Measurements from ENCODE around the gene SLC26A8.
"Not testable (repeated sequence)": the region's sequence is repeated elsewhere in the genome, so short reads cannot be mapped to it uniquely, and the experiment has no call there.

The SLC26A8 gene

DNA sequence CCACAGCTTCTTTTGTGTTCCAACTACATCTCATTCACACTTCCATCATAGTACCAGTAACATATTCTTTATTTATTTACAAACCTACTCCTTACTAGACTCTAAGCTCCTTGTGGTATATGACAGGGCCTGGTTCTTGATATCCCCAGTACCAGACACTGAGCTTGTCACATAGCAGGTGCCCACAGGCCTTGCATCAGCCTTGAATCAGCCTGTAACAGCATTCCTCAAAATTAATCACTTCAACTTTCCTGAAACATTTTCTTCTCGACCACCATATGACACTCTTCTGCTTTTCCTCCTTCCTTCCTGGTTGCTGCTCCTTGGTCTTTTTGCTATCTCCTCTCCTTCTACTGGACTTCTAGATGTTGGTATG is 78.8 kb downstream of the SLC26A8 start:
- DNase-seq (ENCODE audit: low read depth, low spot score) = peak; percentile 9

GRCh38 chr6:35943390-35943789 is 81.1 kb downstream of the SLC26A8 start:
- DNase-seq (ENCODE audit: low read depth, low spot score) = no peak

DNA sequence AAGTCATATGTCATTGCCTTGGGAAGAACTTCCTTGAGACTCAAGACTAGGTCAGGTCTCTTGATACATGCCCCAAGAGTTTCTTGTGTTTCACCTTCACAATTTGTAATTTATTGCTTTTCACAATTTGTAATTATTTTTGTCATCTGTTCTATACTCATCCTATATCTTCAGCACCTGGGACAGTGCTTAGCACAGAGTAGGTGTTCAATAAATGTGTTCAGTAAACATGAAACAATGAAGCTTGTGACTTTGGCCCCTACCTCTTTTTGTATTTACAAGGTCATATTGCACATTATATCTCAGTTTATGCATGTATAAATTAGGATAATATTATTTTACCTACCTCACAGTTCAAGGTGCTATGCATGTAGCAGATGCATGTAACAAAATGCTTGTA is 82.1 kb downstream of the SLC26A8 start:
- no peak for DNase-seq (ENCODE audit: low read depth, low spot score)

- not testable (repeated sequence) for DNase-seq (ENCODE audit: low read depth, low spot score)
Measured at GRCh38 chr6:35941170-35941569, 83.3 kb downstream of the SLC26A8 start.

GRCh38 chr6:35940014-35940413 is 84.4 kb downstream of the SLC26A8 start:
- not testable (repeated sequence) for DNase-seq (ENCODE audit: low read depth, low spot score)

DNA sequence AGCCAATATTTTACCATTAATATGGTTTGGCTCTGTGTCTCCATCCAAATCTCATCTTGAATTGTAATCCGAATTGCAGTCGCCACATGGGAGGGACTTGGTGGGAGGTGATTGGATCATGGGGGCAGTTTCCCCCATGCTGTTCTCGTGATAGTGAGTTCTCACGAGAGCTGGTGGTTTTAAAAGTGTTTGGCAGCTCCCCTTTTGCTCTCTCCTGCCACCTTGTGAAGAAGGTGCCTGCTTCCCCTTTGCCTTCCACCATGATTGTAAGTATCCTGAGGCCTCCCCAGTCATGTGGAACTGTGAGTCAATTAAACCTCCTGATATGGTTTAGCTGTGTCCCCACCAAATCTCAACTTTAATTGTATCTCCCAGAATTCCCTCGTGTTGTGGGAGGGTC is 85.2 kb downstream of the SLC26A8 start:
- DNase-seq (ENCODE audit: low read depth, low spot score) = not testable (repeated sequence)

- no peak for DNase-seq (ENCODE audit: low read depth, low spot score)
Measured at GRCh38 chr6:35936681-35937359, 87.6 kb downstream of the SLC26A8 start.

GRCh38 chr6:35935469-35935868 is 89.0 kb downstream of the SLC26A8 start:
- no peak for DNase-seq (ENCODE audit: low read depth, low spot score)

DNA sequence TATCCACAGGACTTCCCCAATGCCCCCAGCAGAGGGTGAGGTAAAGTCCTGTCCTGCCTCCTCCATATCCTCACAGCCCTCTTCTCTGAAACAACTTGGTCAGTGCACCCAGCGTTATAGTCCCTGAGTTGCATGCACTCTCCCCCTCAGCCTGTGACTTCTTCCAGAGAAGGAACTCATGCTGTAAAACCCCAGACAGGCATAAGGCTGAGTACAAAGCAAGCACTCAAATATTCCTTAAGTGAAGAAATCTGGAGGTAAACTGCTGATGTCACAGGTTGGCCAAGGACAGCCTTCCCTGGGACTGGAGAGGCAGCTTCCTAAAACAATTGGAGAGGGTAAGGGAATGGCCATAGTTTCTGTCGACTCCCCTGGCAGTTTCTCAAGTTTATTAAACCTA is 90.6 kb downstream of the SLC26A8 start:
- DNase-seq (ENCODE audit: low read depth, low spot score) = no peak

- DNase-seq (ENCODE audit: low read depth, low spot score) = not testable (repeated sequence)
Measured at GRCh38 chr6:35931873-35932272, 92.6 kb downstream of the SLC26A8 start.

GRCh38 chr6:35931120-35931561 is 93.3 kb downstream of the SLC26A8 start:
- DNase-seq (ENCODE audit: low read depth, low spot score) = no peak

- no peak for DNase-seq (ENCODE audit: low read depth, low spot score)
Measured at GRCh38 chr6:35929601-35930000, 94.8 kb downstream of the SLC26A8 start.

- DNase-seq (ENCODE audit: low read depth, low spot score) = no peak
Measured at GRCh38 chr6:35926509-35927215, 97.8 kb downstream of the SLC26A8 start.

GRCh38 chr6:35925961-35926360 is 98.5 kb downstream of the SLC26A8 start:
- no peak for DNase-seq (ENCODE audit: low read depth, low spot score)

- DNase-seq (ENCODE audit: low read depth, low spot score) = no peak
Measured at GRCh38 chr6:35924146-35924545, 100.3 kb downstream of the SLC26A8 start.

DNA sequence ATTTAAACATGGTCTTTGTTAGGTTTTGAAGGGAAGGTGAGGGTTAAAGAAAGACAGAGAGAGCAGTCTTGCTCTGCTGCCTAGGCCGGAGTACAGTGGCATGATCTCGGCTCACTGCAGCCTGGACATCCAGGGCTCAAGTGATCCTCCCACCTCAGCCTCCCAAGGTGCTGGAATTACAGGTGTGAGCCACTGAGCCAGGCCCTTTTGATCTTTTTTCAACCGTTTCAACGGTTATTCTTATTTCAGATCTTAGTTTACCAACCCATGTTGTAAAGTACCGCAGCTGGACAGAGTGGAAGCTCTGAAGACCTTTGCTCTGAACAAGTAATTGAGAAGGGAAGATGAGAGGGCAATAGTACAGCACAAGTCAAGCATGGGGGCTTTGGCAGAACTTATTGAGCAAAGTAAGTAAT is 102.3 kb downstream of the SLC26A8 start:
- DNase-seq (ENCODE audit: low read depth, low spot score) = no peak

- peak; percentile 96 for DNase-seq (ENCODE audit: low read depth, low spot score)
Measured at GRCh38 chr6:35920793-35921732, 103.4 kb downstream of the SLC26A8 start, which contains the start of gene SRPK1. Gene SRPK1, minus strand, starts transcription at chr6:35921098. Its CDS starts 42 bp downstream, at chr6:35921056.

DNA sequence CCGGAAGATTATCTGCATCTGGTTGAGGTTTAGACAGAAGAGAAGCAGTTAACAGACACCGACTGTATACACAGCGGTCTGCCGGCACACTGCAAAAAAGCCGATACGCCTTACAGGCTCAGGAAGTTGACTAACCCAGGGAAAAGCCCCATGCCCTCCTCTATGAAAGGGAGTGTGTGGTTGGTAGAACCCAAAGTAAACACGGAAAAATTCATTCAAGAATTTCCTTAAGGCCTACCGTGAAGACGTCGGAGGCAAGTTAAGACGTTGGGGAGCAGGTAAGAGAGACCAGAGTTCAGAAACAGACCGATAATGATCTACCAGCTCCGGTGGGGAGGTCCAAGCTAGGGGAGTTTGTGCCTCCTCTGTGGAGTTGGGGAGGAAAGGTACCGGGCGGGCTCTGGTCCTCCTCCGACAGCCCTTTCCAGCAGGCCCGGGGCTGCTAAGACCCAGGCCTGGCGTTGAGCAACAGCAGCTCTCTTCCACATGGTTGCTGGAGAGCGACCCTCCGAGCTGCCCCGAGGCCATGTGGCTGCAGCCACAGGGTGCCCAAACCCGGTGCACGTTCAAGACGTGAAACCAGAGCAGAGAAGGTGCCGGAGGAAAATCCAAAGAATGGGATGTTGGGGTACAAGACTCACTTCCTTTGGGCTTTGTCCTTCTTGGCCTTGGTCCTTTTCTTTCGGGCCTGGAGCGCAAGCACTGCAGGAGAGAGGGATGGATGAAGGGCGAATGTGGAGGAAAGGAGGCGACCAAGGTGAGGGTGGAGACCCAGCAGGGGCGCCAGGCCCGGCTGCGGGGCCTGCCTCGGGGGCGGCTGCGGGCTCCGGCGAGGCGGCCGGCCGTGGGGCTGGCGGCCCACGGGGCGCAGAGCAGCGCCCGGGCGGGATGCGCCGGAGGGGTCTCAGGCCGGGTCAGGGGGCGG is 104.4 kb downstream of the SLC26A8 start:
- peak; percentile 74 for DNase-seq (ENCODE audit: low read depth, low spot score)

- peak; percentile 30 for DNase-seq (ENCODE audit: low read depth, low spot score)
Measured at GRCh38 chr6:35919085-35919826, 105.2 kb downstream of the SLC26A8 start.

- not testable (repeated sequence) for DNase-seq (ENCODE audit: low read depth, low spot score)
Measured at GRCh38 chr6:35916893-35917292, 107.5 kb downstream of the SLC26A8 start.
